Right lobe of liver (tissue), 4 donors: ENCODE results near the gene OR6C70.

Experiments used
- CTCF ChIP-seq, 4 donors: fragments of 200-600 bp in 3 of 4; fragments of 450-650 bp in 1 of 4; IDR thresholded peaks; one replicate each; pipeline versions ENCODE4 v1.5.1 to v1.8.0; 2016 to 2022; ENCODE audit warnings: antibody characterized with exemption in 4 of 4, mild to moderate bottlenecking in 2 of 4
- POLR2A ChIP-seq: fragments of 450-650 bp; IDR thresholded peaks from one replicate; pipeline ENCODE4 v1.6.1; 2017; ENCODE audit warnings: antibody characterized with exemption, mild to moderate bottlenecking
- donor health status: DM: no; HTN: no; CAD: no.
- donor health status: DM: no; HTN: no; CAD: no.
- donor health status: DM: no; HTN: yes; CAD: no.

- TF ChIP-seq CTCF (IDR thresholded peaks at IDR 0.05): no peak
- TF ChIP-seq POLR2A: no peak
These were observed 46.5 kb upstream of the OR6C70 start for GRCh38 chr12:55516391-55516790.
